Germinal center (tissue), 1 donor: ENCODE results near the gene NAB1.
"Not testable (repeated sequence)": the region's sequence is repeated elsewhere in the genome, so short reads cannot be mapped to it uniquely, and the experiment has no call there.

Experiments
- DNase-seq: peaks from one replicate; pipeline ENCODE4 v3.0.0; 2012; ENCODE audit warnings: mixed read lengths, low spot score

NAB1 gene

DNA sequence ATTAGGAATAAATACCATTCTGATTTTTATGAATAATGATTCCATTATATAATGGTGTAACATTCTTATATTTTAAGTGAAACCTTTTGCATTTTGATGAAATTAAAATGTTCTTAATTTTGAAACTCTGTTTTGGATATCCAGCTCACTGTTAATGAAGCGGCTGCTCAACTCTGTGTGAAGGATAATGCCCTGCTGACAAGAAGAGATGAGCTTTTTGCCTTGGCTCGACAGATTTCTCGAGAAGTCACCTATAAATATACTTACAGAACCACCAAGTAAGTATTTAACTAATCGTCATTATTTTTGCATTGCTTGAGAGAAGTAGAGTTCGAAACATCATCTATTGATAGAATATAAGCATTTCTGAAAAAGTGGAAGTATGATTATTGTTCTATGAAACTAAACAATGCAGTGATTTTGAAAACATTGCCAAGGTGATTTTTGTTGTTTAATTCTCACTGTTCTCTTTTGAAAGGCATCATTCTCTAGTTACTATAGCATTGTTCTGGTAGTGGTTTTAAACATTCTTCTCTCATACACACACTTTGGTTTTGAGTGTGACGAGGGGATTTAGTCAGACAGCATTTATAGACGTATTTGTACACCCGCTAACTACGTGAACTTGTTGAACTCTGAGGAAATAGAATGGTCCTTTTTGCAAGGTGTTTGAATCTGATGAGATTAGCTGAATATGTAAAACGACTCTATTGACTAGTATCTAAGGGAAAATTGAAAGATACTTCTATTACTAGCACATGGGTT is 21.5 kb downstream of the NAB1 start:
- no peak for DNase-seq

DNA sequence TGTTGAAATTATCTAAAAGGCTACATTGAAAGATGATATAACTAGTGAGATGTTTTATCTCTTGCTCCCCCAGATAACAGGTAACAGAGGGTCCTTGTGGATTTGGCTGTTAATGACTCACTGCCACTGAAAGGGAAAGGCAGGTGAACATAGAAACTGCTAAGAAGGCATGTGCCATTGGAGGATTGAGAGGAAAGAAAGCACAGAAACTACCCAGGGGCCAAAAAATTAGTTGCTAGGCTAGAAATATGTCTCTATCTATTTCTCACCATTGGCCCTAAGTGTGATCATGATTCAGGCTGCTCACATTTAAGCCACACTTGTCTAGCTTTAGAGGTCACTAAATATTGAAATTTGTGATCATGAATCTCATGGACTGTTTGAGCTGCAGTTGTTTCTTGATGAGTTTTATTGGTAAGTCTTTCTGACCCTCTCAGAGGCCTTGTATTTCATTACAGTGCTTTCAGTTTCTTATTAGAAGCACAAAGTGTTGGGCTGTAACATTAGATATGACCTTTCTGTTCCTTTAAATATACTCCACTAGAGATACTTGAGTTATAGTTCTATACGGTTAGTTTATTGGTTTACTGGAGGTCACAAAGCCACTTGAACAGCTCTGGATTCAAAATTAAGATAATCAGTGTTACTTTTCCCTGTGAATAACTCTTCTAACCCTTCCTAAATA is 26.2 kb downstream of the NAB1 start:
- no peak for DNase-seq

DNA sequence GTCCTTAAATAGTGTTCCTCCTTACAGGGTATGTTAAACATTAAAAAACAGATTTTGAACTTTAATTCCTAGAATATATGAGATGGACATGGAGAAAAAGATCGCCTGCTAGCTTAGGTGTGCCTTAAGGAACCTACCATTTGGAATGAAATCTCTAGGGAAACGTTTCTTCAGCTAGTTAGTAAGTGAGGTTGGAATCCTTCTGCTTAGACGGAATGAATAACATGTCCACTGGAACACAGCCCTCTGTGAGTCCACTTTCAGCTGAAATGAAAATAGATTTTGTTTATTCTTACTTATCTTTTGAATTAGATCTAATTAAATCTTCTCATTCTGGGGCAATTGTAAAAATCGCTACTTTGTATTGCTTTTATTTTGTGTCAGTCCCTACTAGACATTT is 28.4 kb downstream of the NAB1 start:
- no peak for DNase-seq

DNA sequence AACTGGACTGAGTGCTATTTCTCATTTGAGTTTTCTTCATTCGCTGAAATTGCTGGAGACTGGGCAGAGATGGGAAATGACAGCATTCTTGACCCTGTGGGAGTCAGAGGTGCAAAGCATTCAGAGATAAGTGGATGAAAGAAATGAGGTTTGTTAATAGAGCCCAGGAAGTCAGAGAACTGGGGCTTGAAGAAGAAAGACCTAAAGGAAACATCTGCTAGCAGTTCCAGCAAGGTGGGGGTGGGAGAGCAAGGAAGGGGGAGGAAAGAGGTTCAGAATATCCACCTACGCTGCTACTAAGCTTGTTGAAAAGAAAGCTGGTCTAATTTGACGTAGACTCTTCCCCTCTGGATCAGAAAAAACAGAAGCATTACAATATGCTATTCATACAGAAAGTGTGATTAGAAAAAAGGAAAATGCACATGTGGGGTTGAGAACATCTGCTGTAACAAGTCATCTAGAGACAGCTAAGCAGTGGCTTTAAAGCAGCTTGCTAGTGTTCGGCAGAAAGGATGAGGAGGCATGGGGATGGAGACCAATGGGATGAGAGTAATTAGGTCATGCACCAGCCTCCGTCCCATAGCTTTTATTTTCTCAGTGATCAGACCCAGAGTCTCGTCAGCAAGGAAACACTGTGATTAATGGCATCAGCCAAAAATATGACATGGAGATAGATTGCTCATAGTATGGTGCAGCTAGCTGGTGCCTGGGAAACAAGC is 29.7 kb downstream of the NAB1 start:
- DNase-seq, result peak; percentile 19

DNA sequence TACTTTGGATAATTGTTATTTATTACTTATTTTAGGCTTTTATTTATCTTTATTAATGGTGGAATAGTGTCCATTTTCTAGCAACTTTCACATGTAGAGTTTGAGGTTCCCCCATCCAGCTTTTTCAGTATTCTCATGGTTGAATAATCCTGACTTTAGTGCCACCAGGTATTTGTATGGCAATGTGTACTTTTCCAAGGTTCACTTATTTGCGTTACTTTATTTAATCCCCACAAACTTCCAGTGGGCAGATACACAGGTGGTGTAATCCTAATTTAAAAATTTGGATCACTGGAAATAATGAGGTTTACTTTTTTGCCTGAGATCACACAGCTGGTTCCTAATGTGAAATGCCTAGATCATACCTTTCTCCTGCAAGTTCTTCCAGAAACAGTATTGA is 30.5 kb downstream of the NAB1 start:
- DNase-seq, result no peak

DNA sequence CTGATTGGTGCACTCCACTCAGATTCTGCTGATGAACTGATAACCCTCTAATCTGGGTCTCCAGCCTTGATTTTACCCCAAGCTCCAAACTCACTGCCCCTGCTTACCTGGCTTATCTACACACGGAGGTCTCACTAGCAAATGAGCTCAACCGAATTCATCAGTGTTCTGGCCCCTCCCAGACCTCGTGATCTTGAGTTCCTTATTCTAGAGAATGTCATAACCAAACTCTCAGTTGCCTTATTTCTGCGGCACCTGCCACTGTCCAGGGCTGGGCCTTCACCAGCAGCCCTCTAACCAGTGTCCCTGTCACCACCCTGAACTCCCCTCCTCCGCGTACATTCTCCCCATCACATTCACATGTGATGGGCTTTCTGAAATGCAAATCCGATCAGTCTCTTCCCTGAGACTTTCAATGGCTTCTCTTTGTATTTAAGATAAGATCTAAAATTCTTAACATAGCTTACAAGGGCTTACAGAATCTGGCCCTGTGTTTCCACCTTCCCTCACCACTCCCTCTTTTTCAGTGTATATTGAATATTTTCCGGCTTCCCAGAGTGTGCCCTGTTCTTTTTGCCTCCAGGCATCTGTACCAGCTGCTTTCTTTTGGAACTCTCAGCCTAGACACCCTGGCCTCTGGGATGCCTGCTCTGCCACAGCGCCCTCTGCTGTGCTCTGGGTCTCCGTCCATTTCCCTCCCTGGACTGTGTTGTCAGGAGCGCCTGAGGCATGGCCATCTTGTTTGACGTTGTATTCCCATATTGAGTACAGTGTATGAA is 31.1 kb downstream of the NAB1 start:
- peak; percentile 45 for DNase-seq

DNA sequence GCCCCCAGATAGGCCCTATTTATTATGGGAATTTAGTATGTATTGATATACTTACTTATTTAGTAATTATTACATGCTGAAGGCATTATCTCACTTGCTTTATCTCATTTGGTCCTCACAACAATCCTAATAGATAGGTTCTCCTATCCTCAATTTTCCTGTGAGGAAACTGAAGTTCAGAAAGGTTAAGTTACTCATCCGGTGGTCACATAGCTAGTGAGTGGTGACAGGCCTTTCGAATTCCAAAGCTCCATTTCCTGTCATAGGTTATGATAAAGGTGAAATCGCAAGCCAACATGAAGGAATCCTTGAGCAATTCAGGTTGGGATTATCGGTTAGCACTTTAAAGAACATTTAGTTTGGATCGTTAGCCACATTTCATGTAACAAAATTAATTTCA is 33.3 kb downstream of the NAB1 start:
- no peak for DNase-seq

DNA sequence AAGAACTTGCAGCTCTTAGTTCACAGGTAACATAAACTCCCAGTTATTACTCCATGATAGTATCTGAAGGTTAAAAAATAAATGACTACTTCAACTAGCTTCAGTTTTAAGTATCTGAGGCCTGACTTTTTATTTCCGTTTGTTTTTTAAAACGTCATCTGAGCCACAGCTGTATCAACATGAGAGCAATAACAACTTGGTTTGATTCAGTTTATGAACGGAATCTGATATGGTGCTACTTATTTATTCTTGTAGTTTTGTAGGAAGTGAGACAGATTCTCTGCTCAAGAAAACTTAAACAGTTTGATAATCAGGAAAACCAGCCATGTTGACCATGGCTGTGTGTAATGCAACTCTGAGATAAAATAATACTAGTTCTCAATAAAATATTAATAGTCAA is 34.9 kb downstream of the NAB1 start:
- DNase-seq, result no peak

DNA sequence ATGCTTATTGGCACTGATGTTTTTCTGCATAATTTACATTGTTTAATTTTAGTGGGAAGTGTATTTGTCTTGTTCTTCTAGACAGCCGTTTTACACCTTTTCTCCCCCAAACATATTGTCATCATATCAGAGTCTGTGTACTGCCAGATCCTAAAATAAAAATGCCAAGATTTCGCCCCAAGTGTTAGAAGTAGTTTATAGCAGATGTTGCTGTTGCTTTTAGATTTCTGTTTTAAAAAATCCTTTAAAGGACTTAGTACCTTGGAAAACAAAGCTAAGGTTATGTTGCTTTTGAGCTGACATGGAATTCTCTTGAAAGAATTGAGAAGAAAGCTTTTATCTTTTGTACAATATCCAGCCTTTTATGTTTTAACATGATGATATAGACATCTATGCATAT is 36.0 kb downstream of the NAB1 start:
- DNase-seq, result no peak

DNA sequence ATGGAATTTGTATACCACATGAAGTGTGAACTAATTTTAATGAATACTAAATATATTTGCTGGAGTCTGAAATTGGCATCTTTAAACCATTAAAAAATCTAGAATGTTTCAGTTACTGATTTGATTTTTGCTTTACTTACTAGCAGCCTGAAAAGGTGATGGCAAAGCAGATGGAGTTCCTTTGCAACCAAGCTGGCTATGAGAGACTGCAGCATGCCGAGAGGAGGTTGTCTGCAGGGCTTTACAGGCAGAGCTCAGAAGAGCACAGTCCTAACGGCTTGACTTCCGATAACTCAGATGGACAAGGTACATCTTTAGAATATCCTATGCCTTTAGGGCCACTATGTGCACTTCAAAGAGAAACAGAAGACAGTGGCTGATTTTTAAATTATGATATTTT is 36.5 kb downstream of the NAB1 start:
- no peak for DNase-seq

DNA sequence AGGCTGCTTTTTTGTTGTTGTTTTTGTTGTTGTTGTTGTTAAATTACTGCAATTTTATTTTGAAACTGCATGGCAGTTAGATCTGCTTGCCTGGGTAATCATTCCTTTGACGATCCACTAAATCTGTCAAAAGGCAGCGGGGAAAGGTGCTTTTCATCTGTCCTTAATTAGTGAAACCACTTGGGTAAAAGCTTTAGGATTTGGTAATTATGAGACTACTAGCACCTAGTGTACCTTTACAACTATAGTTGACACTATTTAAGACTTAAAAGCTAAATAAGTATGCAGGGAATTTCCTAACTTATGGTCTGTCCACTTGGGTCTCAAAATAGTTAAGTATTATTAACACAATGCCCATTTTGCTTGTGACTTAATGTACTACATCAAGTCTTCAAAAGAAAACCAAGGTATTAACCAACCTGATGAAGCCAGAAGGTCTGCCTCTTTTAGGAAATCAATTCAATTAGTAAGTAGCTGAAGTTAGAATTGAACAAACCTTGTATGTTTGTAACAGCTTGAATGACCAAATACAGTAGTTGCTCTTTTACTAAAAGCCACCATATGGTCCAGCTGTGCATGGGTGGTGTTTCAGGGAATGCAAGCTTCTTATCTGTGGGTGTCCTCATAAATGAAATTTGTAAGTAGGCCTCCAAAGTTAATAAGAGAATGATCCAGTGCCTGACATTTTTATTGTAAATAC is 44.8 kb downstream of the NAB1 start:
- DNase-seq, result no peak

DNA sequence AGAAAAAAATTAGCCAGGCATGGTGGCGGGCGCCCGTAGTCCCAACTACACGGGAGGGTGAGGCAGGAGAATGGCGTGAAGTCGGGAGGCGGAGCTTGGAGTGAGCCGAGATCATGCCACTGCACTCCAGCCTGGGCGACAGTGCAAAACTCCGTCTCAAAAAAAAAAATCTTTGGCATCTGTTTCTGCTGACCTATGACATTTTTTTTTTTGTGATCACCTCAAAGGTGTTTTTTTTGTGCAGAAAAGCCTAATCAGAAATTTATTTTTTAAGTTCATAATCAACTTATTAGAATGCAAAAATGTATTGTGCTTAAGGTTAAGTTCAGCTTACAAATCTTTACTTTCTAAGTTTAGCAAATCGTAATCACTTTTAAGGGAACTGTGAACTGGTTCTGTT is 45.6 kb downstream of the NAB1 start:
- no peak for DNase-seq

DNA sequence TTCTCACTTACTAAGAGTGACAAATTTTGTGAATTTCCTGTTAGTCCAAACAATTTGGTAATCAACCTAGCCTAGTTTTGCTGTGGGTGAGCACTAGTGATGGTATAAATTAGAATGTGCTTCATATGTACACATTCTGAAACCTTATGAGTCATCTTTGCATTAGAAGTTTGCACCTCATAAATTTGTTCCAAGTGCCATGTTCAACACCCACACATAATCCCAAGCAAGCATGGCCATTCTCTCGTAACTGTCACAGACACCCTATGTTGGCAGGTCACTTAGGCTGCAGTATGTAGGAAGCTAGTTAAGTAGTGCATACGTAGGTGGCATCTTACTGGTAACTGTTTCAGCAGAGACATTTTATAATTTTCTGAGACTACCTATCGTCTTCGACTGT is 46.9 kb downstream of the NAB1 start:
- DNase-seq, result no peak

DNA sequence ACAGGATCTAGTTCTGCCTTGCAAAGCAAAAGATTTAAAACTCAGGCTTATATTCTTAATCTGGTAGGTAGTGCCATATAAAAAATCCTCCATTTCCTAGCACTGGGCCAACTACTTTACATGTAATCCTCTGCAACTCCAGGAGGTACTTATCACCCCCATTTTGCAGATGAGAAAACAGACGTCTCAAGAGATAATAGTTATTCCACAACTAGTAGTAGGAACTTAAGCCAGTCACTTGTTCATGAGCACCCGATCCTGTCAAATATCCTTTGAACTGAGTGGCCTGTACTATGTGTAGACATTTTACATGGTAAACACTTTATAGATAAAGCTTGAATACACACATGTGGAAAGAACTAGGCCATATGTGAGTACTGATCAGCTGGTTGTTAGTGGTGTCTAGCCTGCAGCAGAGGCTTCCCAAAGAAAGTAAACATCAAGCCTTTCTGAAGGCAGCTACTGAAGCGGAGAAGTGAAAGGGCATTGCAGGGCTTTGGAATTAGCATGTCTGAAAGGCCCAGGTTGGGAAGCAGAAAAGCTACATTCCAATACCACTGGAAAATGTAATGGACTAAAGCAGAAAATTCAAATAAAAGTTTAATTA is 48.0 kb downstream of the NAB1 start:
- no peak for DNase-seq

DNA sequence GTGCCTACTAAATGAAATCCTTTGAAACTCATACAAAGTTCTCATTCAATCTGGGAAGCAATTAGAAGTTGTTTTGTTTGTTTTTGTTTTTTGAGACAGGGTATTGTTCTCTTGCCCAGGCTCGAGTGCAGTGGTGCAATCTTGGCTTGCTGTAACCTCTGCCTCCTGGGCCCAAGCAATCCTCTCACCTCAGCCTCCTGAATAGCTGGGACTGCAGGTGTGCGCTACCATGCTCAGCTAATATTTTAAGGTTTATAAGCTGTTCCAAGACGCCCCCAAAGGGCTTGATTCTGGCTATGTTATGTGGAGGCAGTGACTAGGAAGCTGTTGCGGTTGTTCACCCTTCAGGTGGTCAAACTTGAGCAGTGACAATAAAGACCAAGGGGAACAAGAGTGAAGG is 48.5 kb downstream of the NAB1 start:
- DNase-seq, result no peak

DNA sequence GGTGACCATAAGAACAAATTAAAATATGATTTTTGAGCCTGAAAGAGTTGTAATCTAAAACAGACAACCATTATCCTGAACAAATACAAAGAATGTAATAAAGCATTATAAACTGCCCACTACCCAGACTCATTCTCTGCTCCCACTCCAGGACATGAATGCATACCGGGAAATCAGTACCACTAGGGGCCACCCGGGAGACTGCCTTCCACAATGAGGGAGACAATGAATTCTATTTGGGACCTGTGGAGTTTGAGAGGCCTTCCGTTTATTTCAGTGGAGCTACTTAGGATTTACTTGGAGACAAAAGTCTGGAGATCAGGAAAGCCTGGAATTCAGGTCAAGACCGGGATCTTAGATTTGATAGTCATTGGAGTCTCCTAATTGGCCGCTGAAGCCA is 50.0 kb downstream of the NAB1 start:
- no peak for DNase-seq

DNA sequence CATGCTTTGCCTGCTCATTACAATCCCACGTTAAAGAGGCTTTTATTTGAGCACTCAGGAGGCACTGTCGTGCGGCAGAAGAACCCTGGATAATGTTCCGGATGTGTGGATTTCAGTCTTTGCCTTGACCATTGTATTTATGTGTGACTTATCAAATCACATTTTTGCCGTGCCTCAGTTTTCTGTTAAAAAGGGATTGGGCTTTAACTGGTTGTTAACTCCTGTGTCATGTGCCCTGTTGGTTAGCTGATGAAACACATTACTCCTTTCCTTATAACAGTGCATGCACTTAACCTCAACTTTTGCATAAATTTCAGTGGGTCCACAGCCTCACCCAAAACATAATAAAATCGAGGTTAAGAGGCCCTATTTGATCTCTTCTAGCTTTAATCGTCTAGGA is 52.7 kb downstream of the NAB1 start:
- DNase-seq, result no peak

DNA sequence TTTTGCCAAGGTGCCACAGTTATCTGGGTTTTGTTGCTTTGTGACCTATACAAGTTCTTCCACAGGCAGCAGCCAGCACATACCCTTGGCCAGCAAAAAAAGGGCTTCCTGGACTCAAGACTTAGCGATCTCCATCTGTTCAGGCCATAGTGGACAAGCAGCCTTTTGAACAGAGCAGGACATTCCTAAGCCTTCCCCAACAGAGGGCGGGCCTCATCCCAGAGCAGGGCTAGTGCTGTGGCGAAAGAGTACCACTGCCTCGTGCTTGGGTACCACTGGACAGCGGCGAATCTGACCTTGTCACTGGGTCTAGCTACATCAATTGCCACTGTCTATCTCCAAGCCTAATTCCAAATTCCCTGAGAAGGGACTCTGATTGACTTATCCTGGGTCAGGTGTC is 56.4 kb downstream of the NAB1 start:
- no peak for DNase-seq

DNA sequence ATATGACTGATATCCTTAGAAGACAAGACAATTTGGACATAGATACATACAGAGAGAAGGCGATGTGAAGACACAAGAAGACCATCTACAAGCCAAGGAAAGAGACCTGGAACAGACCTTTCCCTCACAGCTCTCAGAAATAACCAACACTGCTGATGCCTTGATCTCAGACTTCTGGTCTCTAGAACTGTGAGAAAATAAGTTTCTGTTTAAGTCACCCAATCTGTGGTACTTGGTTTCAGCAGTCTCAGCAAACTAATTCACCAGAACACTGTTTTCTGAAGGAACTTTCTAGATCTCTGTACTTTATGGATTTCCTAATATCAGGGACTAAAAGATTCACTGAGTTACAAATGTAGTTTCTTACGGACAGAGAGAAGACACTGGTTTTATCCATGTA is 58.8 kb downstream of the NAB1 start:
- DNase-seq, result no peak

DNA sequence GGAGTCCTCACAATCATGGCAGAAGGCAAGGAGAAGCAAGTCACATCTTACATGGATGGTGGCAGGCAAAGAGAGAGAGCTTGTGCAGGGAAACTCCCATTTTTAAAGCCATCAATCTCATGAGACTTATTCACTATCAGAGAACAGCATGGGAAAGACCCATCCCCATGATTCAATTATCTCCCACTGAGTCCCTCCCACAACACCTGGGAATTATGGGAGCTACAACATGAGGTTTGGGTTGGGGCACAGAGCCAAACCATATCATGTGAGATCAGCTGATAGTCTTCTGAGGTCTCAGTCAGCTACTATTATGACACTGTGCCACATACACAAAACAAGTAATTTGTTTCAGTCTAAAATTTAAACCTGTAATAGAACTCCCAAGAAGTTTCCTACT is 59.8 kb downstream of the NAB1 start:
- DNase-seq, result not testable (repeated sequence)

DNA sequence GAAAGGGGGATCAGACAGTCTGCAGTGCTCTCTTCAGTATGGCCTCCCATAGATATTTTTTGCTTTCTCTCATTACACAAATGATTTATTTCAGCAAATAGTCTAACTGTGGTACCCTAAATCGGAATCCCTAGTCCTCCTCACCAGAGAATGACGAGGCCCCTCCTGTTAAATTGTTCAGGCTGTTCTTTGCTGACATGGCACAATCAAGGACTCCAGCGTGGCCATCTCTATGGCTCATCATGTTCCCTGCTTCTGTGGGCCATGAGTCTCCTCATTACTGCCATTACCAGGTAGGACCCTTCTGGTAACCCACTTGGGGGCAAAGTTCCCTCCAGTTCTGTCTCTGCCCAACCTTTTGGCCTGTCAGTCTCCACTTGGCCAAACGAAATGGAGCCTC is 62.2 kb downstream of the NAB1 start:
- DNase-seq, result no peak

DNA sequence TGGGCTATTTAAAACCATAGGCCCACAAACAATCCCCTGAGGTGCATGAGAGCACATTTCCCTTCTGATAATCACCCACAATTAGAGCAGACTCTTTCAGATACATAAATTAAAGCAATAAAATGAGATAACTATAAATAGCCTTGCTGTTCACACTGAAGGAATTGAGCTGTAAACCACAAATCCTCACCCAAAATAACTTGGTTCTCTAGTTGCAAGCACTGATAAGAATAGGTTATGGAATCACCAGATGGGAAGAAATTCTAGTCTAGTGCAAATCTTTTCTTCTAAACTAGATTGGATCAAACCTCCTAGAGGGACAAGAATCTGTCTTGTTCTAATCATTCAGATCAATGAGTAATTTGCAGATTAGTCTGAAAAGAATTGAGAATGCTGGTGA is 64.6 kb downstream of the NAB1 start:
- DNase-seq, result no peak
